GM21381 (cell line): Measurements from ENCODE around the gene RTKN.
"Not testable (repeated sequence)": the region's sequence is repeated elsewhere in the genome, so short reads cannot be mapped to it uniquely, and the experiment has no call there.

Experiments
- ATAC-seq: cut with Tn5 transposase; IDR thresholded peaks from one replicate; pipeline ENCODE4 v1.9.1; 2021; ENCODE audit warnings: mild to moderate bottlenecking, moderate library complexity; ENCODE audit not compliant: unreplicated experiment

RTKN gene, protein sequence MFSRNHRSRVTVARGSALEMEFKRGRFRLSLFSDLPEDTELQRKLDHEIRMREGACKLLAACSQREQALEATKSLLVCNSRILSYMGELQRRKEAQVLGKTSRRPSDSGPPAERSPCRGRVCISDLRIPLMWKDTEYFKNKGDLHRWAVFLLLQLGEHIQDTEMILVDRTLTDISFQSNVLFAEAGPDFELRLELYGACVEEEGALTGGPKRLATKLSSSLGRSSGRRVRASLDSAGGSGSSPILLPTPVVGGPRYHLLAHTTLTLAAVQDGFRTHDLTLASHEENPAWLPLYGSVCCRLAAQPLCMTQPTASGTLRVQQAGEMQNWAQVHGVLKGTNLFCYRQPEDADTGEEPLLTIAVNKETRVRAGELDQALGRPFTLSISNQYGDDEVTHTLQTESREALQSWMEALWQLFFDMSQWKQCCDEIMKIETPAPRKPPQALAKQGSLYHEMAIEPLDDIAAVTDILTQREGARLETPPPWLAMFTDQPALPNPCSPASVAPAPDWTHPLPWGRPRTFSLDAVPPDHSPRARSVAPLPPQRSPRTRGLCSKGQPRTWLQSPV

DNA sequence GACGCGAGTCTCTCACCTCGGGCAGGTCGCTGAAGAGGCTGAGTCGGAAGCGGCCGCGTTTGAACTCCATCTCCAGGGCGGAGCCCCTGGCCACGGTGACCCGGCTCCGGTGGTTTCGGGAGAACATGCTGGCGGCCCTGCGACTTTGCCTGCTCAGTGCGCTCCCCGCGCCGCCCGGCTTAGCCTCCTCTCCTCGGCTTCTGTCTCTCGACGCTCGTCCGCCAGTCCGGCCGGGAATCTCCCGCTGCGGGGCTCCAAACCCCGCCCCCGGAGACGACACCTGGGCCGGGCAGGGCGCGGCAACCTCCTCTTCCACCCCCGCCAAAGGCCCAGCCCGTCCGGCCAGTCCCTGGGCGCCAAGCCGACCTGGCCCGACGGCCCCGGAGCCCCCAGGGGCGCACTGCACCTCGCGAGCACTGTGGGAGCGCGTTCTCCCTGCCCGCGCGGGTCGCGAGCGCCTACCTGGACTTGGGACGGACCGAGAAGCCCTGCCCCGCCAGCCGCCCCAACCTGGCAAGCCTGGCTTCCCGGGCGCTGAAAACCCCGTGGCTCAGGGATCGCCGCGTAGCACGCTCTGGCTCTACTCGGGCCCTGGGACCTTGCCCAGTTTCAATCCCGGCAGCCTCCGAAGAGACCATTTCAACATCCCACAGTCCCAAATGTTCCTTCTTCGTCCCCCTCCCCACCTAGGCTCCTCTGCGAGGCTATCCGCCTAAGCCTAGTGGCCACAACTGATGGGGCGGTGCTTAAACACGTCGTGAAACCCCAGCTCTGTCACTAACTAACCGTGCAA lies at the start of gene RTKN:
Gene RTKN, minus strand, starts transcription at position 248 of the 793 bp plus-strand sequence. Its CDS starts 121 bp downstream, at position 127.
- ATAC-seq: no peak

DNA sequence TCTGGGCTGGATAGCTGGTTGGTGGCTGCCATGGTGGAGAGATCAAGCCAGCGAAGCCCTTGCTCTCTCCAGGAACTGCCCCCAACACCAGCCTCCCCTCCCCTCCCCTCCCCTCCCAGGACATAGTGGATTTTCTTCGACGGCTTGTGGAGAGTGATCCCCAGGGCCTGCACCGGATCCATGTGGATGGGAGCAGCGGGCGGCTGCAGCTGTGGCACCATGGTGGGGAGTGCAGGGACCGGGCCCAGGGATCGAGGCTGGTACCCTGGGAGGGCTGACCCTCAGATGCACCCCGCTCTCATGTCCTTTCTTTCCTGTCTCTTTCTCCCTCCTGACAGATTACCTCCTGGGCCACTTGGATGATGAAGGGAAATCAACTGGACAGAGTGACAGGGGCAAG lies 48.2 kb upstream of the RTKN start:
- no peak for ATAC-seq

DNA sequence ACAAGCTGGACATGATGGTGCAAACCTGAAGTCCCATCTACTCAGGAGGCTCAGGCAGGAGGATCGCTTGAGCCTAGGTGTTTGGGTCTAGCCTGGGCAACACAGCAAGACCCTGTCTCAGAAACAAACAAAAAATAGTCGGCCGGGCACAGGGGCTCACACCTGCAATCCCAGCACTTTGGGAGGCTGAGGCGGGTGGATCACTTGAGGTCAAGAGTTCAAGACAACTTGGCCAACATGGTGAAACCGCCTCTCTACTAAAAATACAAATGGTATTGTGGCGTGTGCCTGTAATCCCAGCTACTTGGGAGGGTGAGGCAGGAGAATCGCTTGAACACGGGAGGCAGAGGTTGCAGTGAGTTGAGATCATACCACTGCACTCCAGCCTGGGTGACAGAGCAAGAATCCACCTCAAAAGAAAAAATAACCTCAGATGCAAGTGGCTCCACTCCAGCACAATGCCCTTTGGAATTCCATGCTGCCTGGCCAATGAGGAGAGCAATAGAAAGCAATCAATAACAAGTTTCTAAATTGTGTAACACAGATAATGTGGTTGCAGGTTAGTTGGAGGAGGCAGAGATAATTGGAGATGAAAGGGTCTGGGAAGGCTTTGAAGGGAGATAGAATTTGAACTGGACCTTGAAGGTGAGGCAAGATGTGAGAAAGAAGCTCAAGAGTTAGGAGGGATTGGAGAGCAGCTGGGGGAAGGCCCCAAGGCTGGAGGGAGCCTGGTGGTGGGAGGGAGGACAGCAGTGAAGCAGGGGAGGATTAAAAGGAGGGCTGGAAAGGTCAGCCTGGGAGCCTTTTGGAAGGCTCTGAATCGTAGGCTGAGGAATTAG lies 47.1 kb upstream of the RTKN start:
- no peak for ATAC-seq

DNA sequence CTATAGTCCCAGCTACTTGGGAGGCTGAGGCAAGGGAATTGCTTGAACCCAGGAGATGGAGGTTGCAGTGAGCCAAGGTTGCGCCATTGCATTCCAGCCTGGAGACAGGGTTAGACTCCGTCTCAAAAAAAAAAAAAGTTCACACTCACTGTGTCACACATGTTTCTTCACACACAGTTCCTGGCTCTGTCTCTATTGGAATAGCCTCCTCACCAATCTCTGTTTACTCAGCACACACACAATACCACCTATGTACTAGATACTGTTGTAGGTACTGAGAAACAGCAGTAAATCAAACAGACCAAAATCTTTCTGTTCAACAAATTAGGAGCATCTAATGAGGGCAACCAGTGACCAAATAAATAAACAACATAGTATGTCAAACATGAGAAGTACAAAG lies 44.4 kb upstream of the RTKN start:
- no peak for ATAC-seq

DNA sequence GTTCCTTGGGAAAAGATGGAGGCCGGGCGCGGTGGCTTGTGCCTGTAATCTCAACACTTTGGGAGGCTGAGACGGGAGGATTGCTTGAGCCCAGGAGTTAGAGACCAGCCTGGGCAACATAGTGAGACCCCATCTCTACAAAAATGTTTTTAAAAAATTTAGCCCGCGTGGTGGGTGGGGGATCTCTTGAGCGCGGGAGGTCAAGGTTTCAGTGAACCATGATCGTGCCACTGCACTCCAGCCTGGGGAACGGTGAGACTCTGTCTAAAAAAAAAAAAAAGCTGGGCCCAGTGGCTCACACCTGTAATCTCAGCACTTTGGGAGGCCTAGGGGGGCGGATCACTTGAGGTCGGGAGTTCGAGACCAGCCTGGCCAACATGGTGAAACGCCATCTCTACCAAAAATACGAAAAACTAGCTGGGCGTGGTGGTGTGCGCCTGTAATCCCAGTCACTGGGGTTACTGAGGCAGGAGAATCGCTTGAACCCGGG lies 42.0 kb upstream of the RTKN start:
- ATAC-seq: not testable (repeated sequence)

DNA sequence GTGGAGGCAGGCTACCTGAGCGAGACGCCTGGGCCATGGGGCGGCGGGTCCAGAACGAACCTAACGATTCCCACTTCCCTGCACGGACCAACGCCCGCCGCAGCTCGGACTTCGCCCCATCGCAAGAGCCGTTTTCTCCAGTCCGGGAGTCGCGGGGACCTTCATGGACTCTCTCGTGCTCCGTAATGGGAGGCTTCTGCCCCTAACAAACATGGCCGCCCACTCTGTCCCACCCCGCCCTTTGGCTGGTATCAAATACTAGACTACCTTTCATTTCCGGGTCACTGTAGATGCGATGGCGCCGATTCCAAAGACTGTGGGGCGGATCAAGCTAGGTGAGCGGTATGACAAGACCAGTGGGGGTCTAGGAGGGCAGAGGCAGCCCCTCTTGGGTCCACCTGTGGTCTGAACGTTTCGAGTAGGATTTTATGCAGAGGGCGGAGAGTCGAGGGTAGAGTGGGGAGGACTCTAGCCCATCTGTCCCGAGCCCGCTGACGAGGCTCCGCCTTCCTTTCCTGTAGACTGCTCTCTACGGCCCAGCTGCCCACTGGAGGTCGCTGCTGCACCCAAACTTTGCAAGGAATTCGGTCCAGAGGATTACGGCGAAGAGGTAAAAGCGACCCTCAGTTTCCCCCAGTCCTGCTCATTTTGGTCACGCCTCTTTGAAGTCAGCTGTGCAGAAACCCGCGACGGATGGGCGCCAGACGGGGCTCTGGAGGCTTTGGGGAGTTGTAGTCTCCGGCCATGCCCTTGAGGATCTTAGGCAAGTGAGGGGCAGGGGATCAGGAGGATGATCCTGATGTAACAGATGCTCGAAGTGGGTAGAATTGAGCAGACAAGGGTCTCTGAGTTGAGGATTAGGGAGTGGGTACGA lies 41.3 kb upstream of the RTKN start, which contains the start of the genes CCDC142 and TTC31:
Gene CCDC142, minus strand, starts transcription at position 198 of the 874 bp plus-strand sequence. Its CDS starts 161 bp downstream, at position 37.
Gene TTC31, plus strand, starts transcription at position 281 of the 874 bp plus-strand sequence. Its CDS starts 15 bp downstream, at position 296.
- ATAC-seq: peak; percentile 86

DNA sequence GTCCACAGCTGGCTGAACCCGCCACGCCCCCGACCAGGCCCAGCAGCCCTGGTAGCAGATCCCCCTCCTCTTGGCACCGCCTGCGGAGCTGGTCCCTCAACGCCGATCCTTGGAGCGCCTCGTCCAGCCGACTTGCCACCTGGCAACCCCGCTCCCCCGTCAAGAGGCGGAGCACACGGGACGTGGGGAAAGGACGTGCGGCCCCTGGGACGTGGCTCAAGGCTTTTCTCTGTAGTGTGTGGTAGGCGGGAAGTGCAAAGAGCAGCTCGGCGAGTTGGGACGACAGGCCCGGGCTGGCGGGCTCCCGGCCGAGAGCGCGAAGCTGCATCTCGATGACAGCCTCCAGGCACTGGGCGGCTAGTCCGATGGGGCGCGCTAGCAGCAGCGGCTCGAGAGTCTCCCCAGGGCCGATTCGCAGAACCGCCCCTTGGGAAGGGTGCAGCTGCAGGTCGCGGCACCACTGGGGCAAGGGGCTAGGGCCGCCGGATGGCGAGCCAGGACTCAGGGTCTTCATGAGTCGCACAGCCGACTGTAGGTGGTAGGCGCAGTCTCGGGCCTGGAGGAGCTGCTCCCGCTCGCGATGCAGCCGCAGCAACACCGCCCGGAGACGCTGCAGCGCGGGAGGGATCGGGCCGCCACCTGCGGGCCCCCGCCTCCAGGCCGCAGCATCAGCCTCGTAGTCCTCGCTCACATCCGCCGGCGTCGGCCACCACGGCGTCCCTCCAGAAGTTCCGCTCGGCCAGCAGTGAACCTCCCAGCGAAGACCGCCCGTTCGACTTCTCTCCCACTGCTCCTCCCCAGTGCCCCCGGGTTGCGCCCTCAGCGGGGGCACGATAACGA lies 40.4 kb upstream of the RTKN start:
- ATAC-seq: peak; percentile 34

DNA sequence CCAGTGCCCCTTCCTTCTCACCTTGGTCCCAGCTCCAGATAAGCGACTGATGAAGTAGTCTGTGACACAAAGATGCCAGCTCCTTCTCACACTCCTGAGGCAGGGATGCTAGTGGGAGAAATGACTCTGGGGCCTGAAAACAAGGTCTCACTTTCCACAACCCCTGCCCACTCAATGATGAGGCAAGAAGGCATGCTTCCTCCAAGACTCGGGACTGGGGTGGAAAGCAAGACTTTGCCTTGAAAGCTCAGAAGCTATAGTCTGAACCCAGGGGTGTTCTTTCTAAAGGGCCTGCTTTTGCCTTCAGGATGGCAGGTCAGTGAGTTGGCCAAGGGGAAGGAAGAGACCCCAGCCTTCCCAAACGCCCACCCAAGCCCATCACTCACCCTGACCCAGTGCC lies 39.7 kb upstream of the RTKN start:
- ATAC-seq: no peak

DNA sequence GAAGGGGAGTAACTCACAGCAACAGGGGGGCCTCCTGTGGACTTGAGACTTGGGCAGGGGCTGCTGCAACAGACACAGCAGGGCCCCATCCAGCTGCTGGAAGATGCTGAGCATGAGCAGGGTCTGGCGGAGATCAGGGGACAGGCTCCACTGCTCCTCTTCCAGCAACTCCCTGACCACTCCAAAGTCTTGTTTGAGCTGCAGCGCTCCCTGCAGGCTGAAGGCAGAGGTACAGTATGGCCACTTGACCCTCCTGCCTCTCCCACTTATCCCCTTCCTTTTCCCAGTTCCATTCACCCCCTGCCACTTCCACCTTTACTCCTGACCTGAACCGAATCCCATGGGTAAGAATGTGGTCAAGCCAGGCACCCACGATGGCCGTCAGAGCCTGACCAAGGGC lies 33.2 kb upstream of the RTKN start:
- ATAC-seq: no peak

DNA sequence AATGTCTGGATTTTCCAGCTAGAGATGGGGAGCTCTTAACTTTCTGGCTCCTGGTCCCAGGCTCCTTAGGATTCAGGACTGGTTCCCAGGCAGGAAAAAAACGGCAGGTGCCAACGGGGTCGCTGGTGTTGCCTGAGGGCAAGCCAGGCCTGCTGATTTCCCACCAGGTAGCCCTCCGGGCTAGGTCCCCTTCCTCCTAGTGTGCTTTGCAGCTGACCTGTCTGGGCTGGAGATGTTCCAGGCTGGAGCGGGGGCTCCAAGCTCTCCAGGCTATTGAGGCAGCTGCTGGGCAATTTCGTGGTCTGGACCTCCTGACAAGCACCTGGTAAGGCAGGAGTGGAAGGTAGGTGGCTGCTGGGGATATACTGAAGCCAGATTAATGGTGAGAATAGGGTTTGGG lies 32.7 kb upstream of the RTKN start:
- ATAC-seq: no peak

DNA sequence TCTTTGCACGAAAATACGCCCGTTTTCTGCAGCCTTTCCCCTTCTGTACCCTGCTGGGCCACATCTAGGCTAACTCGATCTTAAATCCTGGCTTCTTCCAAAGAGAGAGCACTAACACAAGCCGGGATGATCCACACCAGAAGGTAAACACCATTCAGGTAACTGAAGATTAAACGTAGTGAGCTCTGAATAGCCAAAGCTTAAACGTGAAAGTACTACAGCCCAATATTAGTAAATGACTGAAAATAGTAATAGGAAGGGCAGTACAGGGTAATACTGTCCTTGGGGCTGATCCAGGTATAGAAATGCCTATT lies 31.2 kb upstream of the RTKN start:
- ATAC-seq: no peak

DNA sequence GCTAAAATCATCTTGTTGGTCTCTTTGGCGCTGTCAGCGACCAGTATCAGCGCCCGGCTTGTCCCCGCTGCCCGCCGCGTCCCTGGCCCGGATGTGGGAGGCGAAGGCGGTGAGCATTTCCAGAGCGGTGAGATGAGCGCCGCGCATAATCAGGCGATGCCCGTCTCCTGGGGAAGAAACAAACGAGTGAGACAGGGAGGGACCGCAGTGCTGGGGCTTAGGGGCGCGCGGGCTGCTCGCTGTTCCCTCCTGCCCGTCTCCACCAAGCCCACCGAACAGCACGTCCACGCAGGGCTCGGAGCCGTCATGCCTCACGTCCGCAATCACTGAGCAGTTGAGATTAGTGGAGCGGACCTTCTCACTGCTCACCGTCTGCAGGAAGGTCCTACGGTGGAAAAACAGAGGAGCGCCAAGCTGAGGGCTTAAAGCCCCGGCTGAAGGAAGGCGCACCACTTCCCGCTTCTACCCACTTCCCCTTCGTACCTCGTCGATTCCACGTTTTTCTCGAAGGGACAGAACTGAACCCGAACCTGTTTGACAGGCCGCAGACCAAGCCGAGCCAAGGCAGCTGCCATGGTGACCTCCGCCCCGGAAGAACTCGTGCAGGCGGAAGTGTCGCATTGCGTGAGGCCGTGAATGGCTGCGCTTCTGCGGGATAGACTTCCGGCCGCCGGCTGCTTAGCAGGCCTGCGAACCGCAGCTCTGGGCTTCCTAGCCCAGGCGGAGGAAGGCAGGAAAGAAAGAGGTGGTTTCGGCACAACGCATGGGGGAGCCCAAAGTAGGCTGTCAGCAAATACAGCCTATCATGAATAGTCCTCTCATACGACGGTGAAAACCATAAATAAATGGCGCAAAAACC lies 30.6 kb upstream of the RTKN start, which contains the start of gene MRPL53:
Gene MRPL53, minus strand, starts transcription at position 595 of the 859 bp plus-strand sequence. Its CDS starts 20 bp downstream, at position 575.
- ATAC-seq: peak; percentile 82

DNA sequence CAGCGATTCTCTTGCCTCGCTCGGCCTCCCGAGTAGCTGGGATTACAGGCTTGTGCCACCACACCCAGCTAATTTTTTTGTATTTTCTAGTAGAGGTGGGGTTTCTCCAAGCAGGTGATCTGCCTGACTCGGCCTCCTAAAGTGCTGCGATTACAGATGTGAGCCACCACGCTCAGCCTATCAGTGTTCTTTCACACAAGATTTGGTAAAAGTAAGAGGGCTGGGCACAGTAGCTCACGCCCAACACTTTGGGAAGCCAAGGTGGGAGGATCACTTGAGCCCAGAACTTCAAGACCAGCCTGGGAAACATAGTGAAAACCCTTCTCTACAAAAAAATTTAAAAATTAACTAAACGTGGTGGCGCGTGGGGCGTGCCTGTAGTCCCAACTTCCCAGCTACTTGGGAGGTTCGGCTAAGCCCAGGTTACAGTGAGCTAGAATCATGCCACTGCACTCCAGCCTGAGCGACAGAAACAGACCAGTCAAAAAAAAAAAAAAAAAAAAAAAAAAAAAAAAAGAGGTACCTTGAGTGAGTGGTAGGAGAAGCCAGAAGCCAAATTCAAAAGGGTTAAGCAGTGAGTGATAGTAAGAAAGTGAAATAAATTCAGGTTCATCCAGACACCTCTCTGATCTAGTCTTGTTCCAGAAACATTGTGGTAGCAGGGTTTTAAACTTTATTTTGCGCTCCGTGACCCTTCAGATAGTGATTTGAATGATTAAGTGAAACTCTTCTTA lies 29.8 kb upstream of the RTKN start:
- no peak for ATAC-seq

DNA sequence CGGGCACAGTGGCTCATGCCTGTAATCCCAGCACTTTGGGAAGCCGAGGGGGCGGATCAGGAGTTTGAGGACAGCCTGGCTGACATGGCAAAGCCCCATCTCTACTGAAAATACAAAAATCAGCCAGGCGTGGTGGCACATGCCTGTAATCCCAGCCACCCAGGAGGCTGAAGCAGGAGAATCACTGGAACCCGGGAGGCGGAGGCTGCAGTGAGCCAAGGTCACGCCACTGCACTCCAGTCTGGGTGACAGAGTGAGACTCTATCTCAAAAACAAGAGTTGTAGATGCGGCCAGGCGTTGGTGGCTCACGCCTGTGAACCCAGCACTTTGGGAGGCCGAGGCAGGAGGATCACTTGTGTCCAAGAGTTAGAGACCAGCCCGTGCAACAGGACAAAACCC lies 29.0 kb upstream of the RTKN start:
- ATAC-seq: not testable (repeated sequence)

DNA sequence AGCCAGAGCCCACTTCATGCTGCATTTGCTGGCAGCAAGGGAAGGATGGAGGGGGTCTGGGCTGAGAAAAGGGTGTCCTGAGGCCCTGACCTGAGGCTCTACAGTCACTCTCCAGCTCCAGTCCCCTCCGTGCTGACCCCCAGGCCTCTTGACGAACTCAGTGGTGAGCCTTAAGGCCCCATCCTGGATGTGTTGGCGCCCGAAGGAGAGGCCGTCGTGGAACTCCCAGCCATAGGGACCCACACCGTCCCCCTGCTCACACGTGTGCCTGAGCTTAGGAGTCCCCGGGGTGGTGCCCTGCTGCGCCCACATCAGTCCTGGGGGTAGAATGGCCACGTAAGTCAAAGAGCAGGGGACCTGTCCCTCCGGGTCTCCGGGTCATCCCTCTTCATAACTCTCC lies 22.7 kb upstream of the RTKN start:
- ATAC-seq: no peak

DNA sequence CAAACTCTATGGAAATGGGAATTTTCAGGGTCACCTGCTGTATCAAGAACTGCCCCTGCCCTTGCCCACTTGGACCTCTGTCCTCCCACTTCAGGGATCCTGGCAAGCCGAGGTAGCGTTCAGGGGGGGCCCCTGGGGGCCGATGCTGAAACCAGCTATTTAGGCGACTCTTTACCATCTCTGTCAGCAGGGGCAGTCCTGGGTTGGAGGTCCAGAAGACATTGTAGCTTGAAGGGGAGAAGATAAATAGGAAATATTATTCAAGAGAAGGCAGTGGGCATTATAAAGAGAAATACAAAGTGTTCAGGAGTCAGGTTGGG lies 21.0 kb upstream of the RTKN start:
- no peak for ATAC-seq
